ENCODE measurements around the gene UGT1A10.
"Not testable (repeated sequence)": the region's sequence is repeated elsewhere in the genome, so short reads cannot be mapped to it uniquely, and the experiment has no call there.

UGT1A10 gene

GRCh38 chr2:233602076-233602475 is 34.2 kb upstream of the UGT1A10 start:
- H3K4me3 ChIP-seq (ENCODE audit: low read depth in 1 of 2, low read length in 1 of 2): no peak overlapping the region
- H3K36me3 ChIP-seq: no peaks in the 10 kb centered on the region
- H3K27me3 ChIP-seq: peaks cover 14% of the 10 kb centered on the region
- TF ChIP-seq CTCF (IDR thresholded peaks at IDR 0.05): no peak
- no peak overlapping the region for H3K27ac ChIP-seq
- no peaks in the 10 kb centered on the region for H3K9me3 ChIP-seq
- H3K4me1 ChIP-seq (ENCODE audit: control insufficient read depth in 1 of 2, insufficient read depth in 1 of 2, low read depth in 1 of 2, low read length in 1 of 2): no peaks in the 10 kb centered on the region

GRCh38 chr2:233603520-233603919 is 32.7 kb upstream of the UGT1A10 start:
- Histone ChIP-seq H3K4me1 (ENCODE audit: control insufficient read depth in 1 of 2, insufficient read depth in 1 of 2, low read depth in 1 of 2, low read length in 1 of 2) (no peaks in the 10 kb centered on the region), H3K27me3 (peaks cover 14% of the 10 kb centered on the region), H3K36me3 (no peaks in the 10 kb centered on the region), H3K27ac (no peak overlapping the region), H3K9me3 (no peaks in the 10 kb centered on the region), H3K4me3 (ENCODE audit: low read depth in 1 of 2, low read length in 1 of 2) (no peak overlapping the region)
- TF ChIP-seq CTCF (IDR thresholded peaks at IDR 0.05): no peak

GRCh38 chr2:233604826-233605225 is 31.4 kb upstream of the UGT1A10 start:
- no peak for TF ChIP-seq CTCF (IDR thresholded peaks at IDR 0.05)
- no peak overlapping the region for H3K27ac ChIP-seq
- H3K27me3 ChIP-seq: peaks cover 8% of the 10 kb centered on the region
- H3K4me1 ChIP-seq (ENCODE audit: control insufficient read depth in 1 of 2, insufficient read depth in 1 of 2, low read depth in 1 of 2, low read length in 1 of 2): no peaks in the 10 kb centered on the region
- no peak overlapping the region for H3K4me3 ChIP-seq (ENCODE audit: low read depth in 1 of 2, low read length in 1 of 2)
- H3K9me3 ChIP-seq: no peaks in the 10 kb centered on the region
- no peaks in the 10 kb centered on the region for H3K36me3 ChIP-seq

GRCh38 chr2:233605680-233606079 is 30.6 kb upstream of the UGT1A10 start:
- no peak for TF ChIP-seq CTCF (IDR thresholded peaks at IDR 0.05)
- H3K27ac ChIP-seq: no peak overlapping the region
- H3K27me3 ChIP-seq: peaks cover under 1% of the 10 kb centered on the region
- H3K4me3 ChIP-seq (ENCODE audit: low read depth in 1 of 2, low read length in 1 of 2): no peak overlapping the region
- H3K36me3 ChIP-seq: no peaks in the 10 kb centered on the region
- no peaks in the 10 kb centered on the region for H3K9me3 ChIP-seq
- no peaks in the 10 kb centered on the region for H3K4me1 ChIP-seq (ENCODE audit: control insufficient read depth in 1 of 2, insufficient read depth in 1 of 2, low read depth in 1 of 2, low read length in 1 of 2)

- Histone ChIP-seq H3K9me3 (no peaks in the 10 kb centered on the region), H3K4me3 (ENCODE audit: low read depth in 1 of 2, low read length in 1 of 2) (no peak overlapping the region), H3K4me1 (ENCODE audit: control insufficient read depth in 1 of 2, insufficient read depth in 1 of 2, low read depth in 1 of 2, low read length in 1 of 2) (no peaks in the 10 kb centered on the region), H3K27me3 (no peaks in the 10 kb centered on the region), H3K27ac (no peak overlapping the region), H3K36me3 (no peaks in the 10 kb centered on the region)
- TF ChIP-seq CTCF (IDR thresholded peaks at IDR 0.05): no peak
These were observed 25.0 kb upstream of the UGT1A10 start for GRCh38 chr2:233611284-233611683.

- H3K4me3 ChIP-seq (ENCODE audit: low read depth in 1 of 2, low read length in 1 of 2); H3K4me1 ChIP-seq (ENCODE audit: control insufficient read depth in 1 of 2, insufficient read depth in 1 of 2, low read depth in 1 of 2, low read length in 1 of 2); H3K27me3 ChIP-seq; H3K27ac ChIP-seq; H3K36me3 ChIP-seq; H3K9me3 ChIP-seq: not testable (repeated sequence)
These were observed 18.8 kb upstream of the UGT1A10 start, which contains the start of gene UGT1A8 for GRCh38 chr2:233617476-233617875. UGT1A8 (plus strand) TSS chr2:233617633; CDS start chr2:233617708, 75 bp downstream.
